GM23338 (cell line): Measurements from ENCODE around the gene TAS2R1. TPM values are rescaled to one million over a fixed set of nuclear protein-coding genes. Genes with fewer than 3 reads are reported as not detected.

Experiments
- ATAC-seq: fragments of 200-7000 bp; cut with Tn5 transposase; 3 replicates; pipeline ENCODE4 v1.9.1; 2020
- DNase-seq: peaks from one replicate; pipeline ENCODE4 v3.0.0-alpha.2; 2015; ENCODE audit warnings: low spot score
- H2AFZ ChIP-seq: fragments of 200-600 bp; sonication (generic); 2 replicates; pipeline ENCODE4 v1.8.0; 2016; ENCODE audit warnings: antibody characterized with exemption, mild to moderate bottlenecking, moderate library complexity
- H3F3A ChIP-seq: fragments of 200-600 bp; sonication (generic); replicated peaks from 2 replicates; pipeline ENCODE4 v1.8.0; 2017; ENCODE audit warnings: antibody characterized with exemption, mixed run types, low read depth
- H3K27ac ChIP-seq: fragments of 200-600 bp; sonication (generic); 2 replicates; pipeline ENCODE4 v1.6.1; 2016; ENCODE audit warnings: low read depth
- H3K27me3 ChIP-seq: fragments of 200-600 bp; sonication (generic); 2 replicates; pipeline ENCODE4 v1.8.0; 2016; ENCODE audit warnings: mild to moderate bottlenecking, mixed run types, moderate library complexity; ENCODE audit not compliant: insufficient read depth
- H3K36me3 ChIP-seq: fragments of 200-600 bp; sonication (generic); 2 replicates; pipeline ENCODE4 v1.8.0; 2016; ENCODE audit warnings: mild to moderate bottlenecking; ENCODE audit not compliant: insufficient read depth
- H3K4me1 ChIP-seq: fragments of 200-600 bp; sonication (generic); 2 replicates; pipeline ENCODE4 v1.8.0; 2016; ENCODE audit warnings: mild to moderate bottlenecking, moderate library complexity; ENCODE audit not compliant: insufficient read depth
- H3K4me2 ChIP-seq: fragments of 200-600 bp; sonication (generic); 2 replicates; pipeline ENCODE4 v1.7.1; 2017; ENCODE audit warnings: mixed run types
- H3K4me3 ChIP-seq: fragments of 200-600 bp; sonication (generic); 2 replicates; pipeline ENCODE4 v1.6.1; 2016; ENCODE audit warnings: mixed run types
- H3K79me2 ChIP-seq: fragments of 200-600 bp; sonication (generic); replicated peaks from 2 replicates; pipeline ENCODE4 v1.8.0; 2017; ENCODE audit warnings: mild to moderate bottlenecking; ENCODE audit not compliant: insufficient read depth
- H3K9me2 ChIP-seq: fragments of 200-600 bp; sonication (generic); 2 replicates; pipeline ENCODE4 v1.8.0; 2017; ENCODE audit not compliant: insufficient read depth
- H4K20me1 ChIP-seq: fragments of 200-600 bp; sonication (generic); replicated peaks from 2 replicates; pipeline ENCODE4 v1.8.0; 2017; ENCODE audit warnings: mild to moderate bottlenecking; ENCODE audit not compliant: insufficient read depth
- H3K27ac Mint-ChIP-seq: 2 replicates; pipeline ENCODE4 v1.8.0; 2020; ENCODE audit warnings: inconsistent platforms, mild to moderate bottlenecking, moderate library complexity, mixed read lengths
- H3K27me3 Mint-ChIP-seq: 3 replicates; pipeline ENCODE4 v1.8.0; 2022; ENCODE audit warnings: low read depth, mild to moderate bottlenecking, moderate library complexity, mixed read lengths, inconsistent platforms; ENCODE audit not compliant: insufficient read depth, poor library complexity
- H3K36me3 Mint-ChIP-seq: 3 replicates; pipeline ENCODE4 v1.8.0; 2021; ENCODE audit warnings: low read depth, mild to moderate bottlenecking, inconsistent platforms, moderate library complexity, mixed read lengths
- H3K4me1 Mint-ChIP-seq: 3 replicates; pipeline ENCODE4 v1.8.0; 2020; ENCODE audit warnings: mild to moderate bottlenecking, inconsistent platforms, mixed read lengths
- H3K4me3 Mint-ChIP-seq: 3 replicates; pipeline ENCODE4 v1.8.0; 2021; ENCODE audit warnings: moderate library complexity, mild to moderate bottlenecking, inconsistent platforms, mixed read lengths
- H3K9me3 Mint-ChIP-seq: 3 replicates; pipeline ENCODE4 v1.8.0; 2020; ENCODE audit warnings: moderate library complexity, mild to moderate bottlenecking, inconsistent platforms, mixed read lengths
- CREB1 ChIP-seq: fragments of 250-450 bp; sonication (Bioruptor Pico); IDR thresholded peaks from 2 replicates; pipeline ENCODE4 v1.5.0; 2020; ENCODE audit warnings: low read depth, mild to moderate bottlenecking, moderate library complexity
- ETS1 ChIP-seq: IDR thresholded peaks from 2 replicates; pipeline ENCODE4 v1.6.1; 2016; ENCODE audit warnings: antibody characterized with exemption
- EZH2 ChIP-seq: fragments of 200-600 bp; sonication (generic); IDR thresholded peaks from one replicate; pipeline ENCODE4 v1.8.0; 2017; ENCODE audit warnings: antibody characterized with exemption, mild to moderate bottlenecking, low read depth; ENCODE audit not compliant: unreplicated experiment
- EZH2phosphoT487 ChIP-seq: fragments of 200-600 bp; sonication (generic); IDR thresholded peaks from one replicate; pipeline ENCODE4 v1.8.1; 2018; ENCODE audit warnings: antibody characterized with exemption; ENCODE audit not compliant: unreplicated experiment
- POLR2AphosphoS5 ChIP-seq: IDR thresholded peaks from 2 replicates; pipeline ENCODE4 v1.6.1; 2016; ENCODE audit warnings: antibody characterized with exemption, low read depth
- STAT1 ChIP-seq: IDR thresholded peaks from one replicate; pipeline ENCODE4 v1.6.1; 2016; ENCODE audit warnings: antibody characterized with exemption; ENCODE audit not compliant: unreplicated experiment
- ZNF114 ChIP-seq: fragments of 250-450 bp; sonication (Bioruptor Pico); IDR thresholded peaks from 2 replicates; pipeline ENCODE4 v1.5.0; 2020; ENCODE audit warnings: mild to moderate bottlenecking, moderate library complexity
- polyA plus RNA-seq: library from polyadenylated mRNA; unstranded; fragments of >200 nt; fragmentation: Nextera tagmentation; extraction: Ambion mirVana; gene quantifications from 2 replicates; pipeline ENCODE4 v1.2.1, GENCODE V29; 2016
- total RNA-seq: library from RNA; depleted of rRNA; stranded (reverse); fragments of >200 nt; shearing (Covaris generic); gene quantifications from 2 replicates; pipeline ENCODE4 v1.2.3, GENCODE V29; 2014
- TF ChIP-seq, protein P1 (sequence below): fragments of 250-450 bp; sonication (Bioruptor Pico); IDR thresholded peaks from 2 replicates; pipeline ENCODE4 v1.5.0; 2020; ENCODE audit warnings: mild to moderate bottlenecking, moderate library complexity
- TF ChIP-seq, protein P2 (sequence below): IDR thresholded peaks from one replicate; pipeline ENCODE4 v1.6.1; 2018; ENCODE audit warnings: antibody characterized with exemption; ENCODE audit not compliant: unreplicated experiment
- TF ChIP-seq, protein P3 (sequence below), 2 experiments: fragments of 200-600 bp in 1 of 2; sonication (generic) in 1 of 2; conservative IDR thresholded peaks; 2 replicates each; pipeline versions ENCODE4 v1.5.1 to v1.6.1; 2016 to 2017; ENCODE audit warnings: antibody characterized with exemption in 2 of 2, low read depth in 2 of 2, mild to moderate bottlenecking in 2 of 2, moderate library complexity in 1 of 2

TAS2R1 gene
- total and polyA plus RNA-seq, 2 experiments from 2014 or later, result 0.19 TPM; not detected in 1

GRCh38 chr5:9624196-9624947, 5.8 kb downstream of the TAS2R1 start (continued):
- TF ChIP-seq, protein P1, sequence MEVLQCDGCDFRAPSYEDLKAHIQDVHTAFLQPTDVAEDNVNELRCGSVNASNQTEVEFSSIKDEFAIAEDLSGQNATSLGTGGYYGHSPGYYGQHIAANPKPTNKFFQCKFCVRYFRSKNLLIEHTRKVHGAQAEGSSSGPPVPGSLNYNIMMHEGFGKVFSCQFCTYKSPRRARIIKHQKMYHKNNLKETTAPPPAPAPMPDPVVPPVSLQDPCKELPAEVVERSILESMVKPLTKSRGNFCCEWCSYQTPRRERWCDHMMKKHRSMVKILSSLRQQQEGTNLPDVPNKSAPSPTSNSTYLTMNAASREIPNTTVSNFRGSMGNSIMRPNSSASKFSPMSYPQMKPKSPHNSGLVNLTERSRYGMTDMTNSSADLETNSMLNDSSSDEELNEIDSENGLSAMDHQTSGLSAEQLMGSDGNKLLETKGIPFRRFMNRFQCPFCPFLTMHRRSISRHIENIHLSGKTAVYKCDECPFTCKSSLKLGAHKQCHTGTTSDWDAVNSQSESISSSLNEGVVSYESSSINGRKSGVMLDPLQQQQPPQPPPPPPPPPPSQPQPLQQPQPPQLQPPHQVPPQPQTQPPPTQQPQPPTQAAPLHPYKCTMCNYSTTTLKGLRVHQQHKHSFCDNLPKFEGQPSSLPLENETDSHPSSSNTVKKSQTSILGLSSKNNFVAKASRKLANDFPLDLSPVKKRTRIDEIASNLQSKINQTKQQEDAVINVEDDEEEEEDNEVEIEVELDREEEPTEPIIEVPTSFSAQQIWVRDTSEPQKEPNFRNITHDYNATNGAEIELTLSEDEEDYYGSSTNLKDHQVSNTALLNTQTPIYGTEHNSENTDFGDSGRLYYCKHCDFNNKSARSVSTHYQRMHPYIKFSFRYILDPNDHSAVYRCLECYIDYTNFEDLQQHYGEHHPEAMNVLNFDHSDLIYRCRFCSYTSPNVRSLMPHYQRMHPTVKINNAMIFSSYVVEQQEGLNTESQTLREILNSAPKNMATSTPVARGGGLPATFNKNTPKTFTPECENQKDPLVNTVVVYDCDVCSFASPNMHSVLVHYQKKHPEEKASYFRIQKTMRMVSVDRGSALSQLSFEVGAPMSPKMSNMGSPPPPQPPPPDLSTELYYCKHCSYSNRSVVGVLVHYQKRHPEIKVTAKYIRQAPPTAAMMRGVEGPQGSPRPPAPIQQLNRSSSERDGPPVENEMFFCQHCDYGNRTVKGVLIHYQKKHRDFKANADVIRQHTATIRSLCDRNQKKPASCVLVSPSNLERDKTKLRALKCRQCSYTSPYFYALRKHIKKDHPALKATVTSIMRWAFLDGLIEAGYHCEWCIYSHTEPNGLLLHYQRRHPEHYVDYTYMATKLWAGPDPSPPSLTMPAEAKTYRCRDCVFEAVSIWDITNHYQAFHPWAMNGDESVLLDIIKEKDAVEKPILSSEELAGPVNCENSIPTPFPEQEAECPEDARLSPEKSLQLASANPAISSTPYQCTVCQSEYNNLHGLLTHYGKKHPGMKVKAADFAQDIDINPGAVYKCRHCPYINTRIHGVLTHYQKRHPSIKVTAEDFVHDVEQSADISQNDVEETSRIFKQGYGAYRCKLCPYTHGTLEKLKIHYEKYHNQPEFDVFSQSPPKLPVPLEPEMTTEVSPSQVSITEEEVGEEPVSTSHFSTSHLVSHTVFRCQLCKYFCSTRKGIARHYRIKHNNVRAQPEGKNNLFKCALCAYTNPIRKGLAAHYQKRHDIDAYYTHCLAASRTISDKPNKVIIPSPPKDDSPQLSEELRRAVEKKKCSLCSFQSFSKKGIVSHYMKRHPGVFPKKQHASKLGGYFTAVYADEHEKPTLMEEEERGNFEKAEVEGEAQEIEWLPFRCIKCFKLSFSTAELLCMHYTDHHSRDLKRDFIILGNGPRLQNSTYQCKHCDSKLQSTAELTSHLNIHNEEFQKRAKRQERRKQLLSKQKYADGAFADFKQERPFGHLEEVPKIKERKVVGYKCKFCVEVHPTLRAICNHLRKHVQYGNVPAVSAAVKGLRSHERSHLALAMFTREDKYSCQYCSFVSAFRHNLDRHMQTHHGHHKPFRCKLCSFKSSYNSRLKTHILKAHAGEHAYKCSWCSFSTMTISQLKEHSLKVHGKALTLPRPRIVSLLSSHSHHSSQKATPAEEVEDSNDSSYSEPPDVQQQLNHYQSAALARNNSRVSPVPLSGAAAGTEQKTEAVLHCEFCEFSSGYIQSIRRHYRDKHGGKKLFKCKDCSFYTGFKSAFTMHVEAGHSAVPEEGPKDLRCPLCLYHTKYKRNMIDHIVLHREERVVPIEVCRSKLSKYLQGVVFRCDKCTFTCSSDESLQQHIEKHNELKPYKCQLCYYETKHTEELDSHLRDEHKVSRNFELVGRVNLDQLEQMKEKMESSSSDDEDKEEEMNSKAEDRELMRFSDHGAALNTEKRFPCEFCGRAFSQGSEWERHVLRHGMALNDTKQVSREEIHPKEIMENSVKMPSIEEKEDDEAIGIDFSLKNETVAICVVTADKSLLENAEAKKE, result no peak
- TF ChIP-seq CREB1 (CRISPR knock-in tag) (no peak), ETS1 (no peak)

GRCh38 chr5:9623661-9624060, 6.5 kb downstream of the TAS2R1 start:
- DNase-seq (no peak), ATAC-seq (no peak)
- H3K4me1 ChIP-seq, result no peaks in the 10 kb centered on the region; the same call in 1 of the 2 replicates
- no peaks in the 10 kb centered on the region for H4K20me1 ChIP-seq
- no peaks in the 10 kb centered on the region for H3K36me3 ChIP-seq
- H3K4me2 ChIP-seq, result no peak overlapping the region
- Mint-ChIP-seq H3K27ac (no peak overlapping the region), H3K9me3 (no peaks in the 10 kb centered on the region), H3K4me3 (no peak overlapping the region), H3K27me3 (peaks cover 2% of the 10 kb centered on the region), H3K4me1 (peaks cover 5% of the 10 kb centered on the region), H3K36me3 (no peaks in the 10 kb centered on the region)
- no peaks in the 10 kb centered on the region for H3K79me2 ChIP-seq
- H3K9me2 ChIP-seq, result no peaks in the 10 kb centered on the region
- no peaks in the 10 kb centered on the region for H3K27me3 ChIP-seq
- no peak overlapping the region for H3K4me3 ChIP-seq
- peak overlapping the region; percentile 81; the same call in 1 of the 2 replicates for H2AFZ ChIP-seq
- no peaks in the 10 kb centered on the region for H3F3A ChIP-seq
- no peak overlapping the region for H3K27ac ChIP-seq
- TF ChIP-seq, protein P2, sequence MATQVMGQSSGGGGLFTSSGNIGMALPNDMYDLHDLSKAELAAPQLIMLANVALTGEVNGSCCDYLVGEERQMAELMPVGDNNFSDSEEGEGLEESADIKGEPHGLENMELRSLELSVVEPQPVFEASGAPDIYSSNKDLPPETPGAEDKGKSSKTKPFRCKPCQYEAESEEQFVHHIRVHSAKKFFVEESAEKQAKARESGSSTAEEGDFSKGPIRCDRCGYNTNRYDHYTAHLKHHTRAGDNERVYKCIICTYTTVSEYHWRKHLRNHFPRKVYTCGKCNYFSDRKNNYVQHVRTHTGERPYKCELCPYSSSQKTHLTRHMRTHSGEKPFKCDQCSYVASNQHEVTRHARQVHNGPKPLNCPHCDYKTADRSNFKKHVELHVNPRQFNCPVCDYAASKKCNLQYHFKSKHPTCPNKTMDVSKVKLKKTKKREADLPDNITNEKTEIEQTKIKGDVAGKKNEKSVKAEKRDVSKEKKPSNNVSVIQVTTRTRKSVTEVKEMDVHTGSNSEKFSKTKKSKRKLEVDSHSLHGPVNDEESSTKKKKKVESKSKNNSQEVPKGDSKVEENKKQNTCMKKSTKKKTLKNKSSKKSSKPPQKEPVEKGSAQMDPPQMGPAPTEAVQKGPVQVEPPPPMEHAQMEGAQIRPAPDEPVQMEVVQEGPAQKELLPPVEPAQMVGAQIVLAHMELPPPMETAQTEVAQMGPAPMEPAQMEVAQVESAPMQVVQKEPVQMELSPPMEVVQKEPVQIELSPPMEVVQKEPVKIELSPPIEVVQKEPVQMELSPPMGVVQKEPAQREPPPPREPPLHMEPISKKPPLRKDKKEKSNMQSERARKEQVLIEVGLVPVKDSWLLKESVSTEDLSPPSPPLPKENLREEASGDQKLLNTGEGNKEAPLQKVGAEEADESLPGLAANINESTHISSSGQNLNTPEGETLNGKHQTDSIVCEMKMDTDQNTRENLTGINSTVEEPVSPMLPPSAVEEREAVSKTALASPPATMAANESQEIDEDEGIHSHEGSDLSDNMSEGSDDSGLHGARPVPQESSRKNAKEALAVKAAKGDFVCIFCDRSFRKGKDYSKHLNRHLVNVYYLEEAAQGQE, result no peak
- TF ChIP-seq, protein P3, sequence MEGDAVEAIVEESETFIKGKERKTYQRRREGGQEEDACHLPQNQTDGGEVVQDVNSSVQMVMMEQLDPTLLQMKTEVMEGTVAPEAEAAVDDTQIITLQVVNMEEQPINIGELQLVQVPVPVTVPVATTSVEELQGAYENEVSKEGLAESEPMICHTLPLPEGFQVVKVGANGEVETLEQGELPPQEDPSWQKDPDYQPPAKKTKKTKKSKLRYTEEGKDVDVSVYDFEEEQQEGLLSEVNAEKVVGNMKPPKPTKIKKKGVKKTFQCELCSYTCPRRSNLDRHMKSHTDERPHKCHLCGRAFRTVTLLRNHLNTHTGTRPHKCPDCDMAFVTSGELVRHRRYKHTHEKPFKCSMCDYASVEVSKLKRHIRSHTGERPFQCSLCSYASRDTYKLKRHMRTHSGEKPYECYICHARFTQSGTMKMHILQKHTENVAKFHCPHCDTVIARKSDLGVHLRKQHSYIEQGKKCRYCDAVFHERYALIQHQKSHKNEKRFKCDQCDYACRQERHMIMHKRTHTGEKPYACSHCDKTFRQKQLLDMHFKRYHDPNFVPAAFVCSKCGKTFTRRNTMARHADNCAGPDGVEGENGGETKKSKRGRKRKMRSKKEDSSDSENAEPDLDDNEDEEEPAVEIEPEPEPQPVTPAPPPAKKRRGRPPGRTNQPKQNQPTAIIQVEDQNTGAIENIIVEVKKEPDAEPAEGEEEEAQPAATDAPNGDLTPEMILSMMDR (conservative IDR thresholded peaks at IDR 0.05; ENCODE audit: low read depth in 2 of 2), result no peak
- no peak for TF ChIP-seq EZH2phosphoT487
- no peak for TF ChIP-seq ETS1
- TF ChIP-seq STAT1, result no peak
- TF ChIP-seq POLR2AphosphoS5, result no peak
- no peak for TF ChIP-seq EZH2
- TF ChIP-seq ZNF114 (CRISPR knock-in tag), result no peak
